ENCODE measurements around the gene MYH2.

DNA sequence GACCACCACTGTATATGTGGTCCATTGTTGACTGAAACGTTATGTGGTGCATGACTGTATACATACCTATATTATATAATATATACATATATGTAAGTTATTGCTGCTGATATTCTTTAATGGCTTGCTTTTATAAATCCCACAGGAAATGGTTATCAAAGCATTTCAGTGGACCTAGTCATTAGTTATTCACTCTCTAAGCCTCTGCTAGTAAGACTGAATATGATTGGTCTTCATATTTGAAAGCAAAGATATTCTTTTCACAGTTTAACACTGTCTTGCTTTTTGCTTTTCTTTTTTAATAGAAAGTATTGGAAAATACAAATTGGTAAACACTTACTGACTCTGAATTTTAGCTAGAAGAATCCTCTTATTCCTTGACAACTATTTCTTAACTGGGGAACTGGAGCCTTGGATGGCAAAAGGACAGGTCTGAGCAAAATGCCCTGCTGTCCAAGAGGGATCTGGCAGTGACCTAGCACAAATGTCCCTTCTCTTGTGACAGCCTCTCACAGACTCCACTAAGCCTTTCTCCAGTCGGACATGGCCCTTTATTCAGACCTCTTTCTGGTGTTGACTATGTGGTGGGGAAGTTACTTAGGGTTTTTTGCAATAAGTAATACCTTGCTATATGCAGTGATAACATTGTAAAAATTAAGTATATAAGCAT, 14.7 kb upstream of the MYH2 start:
- TF ChIP-seq JUND (IDR thresholded peaks at IDR 0.05) (no peak), FOSL2 (IDR thresholded peaks at IDR 0.05; ENCODE audit: borderline replicate concordance, low read depth) (no peak), EP300 (IDR thresholded peaks at IDR 0.05; ENCODE audit: borderline replicate concordance in 1 of 2, low read depth in 1 of 2, low read length in 1 of 2) (no peak), NRF1 (IDR thresholded peaks at IDR 0.05; ENCODE audit: low read depth, low read length) (no peak), POLR2AphosphoS5 (IDR thresholded peaks at IDR 0.05; ENCODE audit: low read depth, low read length) (no peak), TCF12 (IDR thresholded peaks at IDR 0.05) (no peak), RAD21 (IDR thresholded peaks at IDR 0.05; ENCODE audit: low read length) (no peak)
- TF ChIP-seq, protein P1, sequence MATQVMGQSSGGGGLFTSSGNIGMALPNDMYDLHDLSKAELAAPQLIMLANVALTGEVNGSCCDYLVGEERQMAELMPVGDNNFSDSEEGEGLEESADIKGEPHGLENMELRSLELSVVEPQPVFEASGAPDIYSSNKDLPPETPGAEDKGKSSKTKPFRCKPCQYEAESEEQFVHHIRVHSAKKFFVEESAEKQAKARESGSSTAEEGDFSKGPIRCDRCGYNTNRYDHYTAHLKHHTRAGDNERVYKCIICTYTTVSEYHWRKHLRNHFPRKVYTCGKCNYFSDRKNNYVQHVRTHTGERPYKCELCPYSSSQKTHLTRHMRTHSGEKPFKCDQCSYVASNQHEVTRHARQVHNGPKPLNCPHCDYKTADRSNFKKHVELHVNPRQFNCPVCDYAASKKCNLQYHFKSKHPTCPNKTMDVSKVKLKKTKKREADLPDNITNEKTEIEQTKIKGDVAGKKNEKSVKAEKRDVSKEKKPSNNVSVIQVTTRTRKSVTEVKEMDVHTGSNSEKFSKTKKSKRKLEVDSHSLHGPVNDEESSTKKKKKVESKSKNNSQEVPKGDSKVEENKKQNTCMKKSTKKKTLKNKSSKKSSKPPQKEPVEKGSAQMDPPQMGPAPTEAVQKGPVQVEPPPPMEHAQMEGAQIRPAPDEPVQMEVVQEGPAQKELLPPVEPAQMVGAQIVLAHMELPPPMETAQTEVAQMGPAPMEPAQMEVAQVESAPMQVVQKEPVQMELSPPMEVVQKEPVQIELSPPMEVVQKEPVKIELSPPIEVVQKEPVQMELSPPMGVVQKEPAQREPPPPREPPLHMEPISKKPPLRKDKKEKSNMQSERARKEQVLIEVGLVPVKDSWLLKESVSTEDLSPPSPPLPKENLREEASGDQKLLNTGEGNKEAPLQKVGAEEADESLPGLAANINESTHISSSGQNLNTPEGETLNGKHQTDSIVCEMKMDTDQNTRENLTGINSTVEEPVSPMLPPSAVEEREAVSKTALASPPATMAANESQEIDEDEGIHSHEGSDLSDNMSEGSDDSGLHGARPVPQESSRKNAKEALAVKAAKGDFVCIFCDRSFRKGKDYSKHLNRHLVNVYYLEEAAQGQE (IDR thresholded peaks at IDR 0.05; ENCODE audit: low read depth, low read length), result no peak
- TF ChIP-seq, protein P2, sequence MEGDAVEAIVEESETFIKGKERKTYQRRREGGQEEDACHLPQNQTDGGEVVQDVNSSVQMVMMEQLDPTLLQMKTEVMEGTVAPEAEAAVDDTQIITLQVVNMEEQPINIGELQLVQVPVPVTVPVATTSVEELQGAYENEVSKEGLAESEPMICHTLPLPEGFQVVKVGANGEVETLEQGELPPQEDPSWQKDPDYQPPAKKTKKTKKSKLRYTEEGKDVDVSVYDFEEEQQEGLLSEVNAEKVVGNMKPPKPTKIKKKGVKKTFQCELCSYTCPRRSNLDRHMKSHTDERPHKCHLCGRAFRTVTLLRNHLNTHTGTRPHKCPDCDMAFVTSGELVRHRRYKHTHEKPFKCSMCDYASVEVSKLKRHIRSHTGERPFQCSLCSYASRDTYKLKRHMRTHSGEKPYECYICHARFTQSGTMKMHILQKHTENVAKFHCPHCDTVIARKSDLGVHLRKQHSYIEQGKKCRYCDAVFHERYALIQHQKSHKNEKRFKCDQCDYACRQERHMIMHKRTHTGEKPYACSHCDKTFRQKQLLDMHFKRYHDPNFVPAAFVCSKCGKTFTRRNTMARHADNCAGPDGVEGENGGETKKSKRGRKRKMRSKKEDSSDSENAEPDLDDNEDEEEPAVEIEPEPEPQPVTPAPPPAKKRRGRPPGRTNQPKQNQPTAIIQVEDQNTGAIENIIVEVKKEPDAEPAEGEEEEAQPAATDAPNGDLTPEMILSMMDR (IDR thresholded peaks at IDR 0.05), result no peak
- TF ChIP-seq, protein P3, sequence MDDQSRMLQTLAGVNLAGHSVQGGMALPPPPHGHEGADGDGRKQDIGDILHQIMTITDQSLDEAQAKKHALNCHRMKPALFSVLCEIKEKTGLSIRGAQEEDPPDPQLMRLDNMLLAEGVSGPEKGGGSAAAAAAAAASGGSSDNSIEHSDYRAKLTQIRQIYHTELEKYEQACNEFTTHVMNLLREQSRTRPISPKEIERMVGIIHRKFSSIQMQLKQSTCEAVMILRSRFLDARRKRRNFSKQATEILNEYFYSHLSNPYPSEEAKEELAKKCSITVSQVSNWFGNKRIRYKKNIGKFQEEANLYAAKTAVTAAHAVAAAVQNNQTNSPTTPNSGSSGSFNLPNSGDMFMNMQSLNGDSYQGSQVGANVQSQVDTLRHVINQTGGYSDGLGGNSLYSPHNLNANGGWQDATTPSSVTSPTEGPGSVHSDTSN (IDR thresholded peaks at IDR 0.05), result no peak
- TF ChIP-seq, protein P4, sequence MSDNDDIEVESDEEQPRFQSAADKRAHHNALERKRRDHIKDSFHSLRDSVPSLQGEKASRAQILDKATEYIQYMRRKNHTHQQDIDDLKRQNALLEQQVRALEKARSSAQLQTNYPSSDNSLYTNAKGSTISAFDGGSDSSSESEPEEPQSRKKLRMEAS (IDR thresholded peaks at IDR 0.05; ENCODE audit: low read depth), result no peak
